Peyer's patch (tissue), 4 donors: Measurements from ENCODE around the gene SLC28A1.

ENCODE experiments used
- POLR2A ChIP-seq, 2 donors: fragments of 450-650 bp; IDR thresholded peaks; one replicate each; pipeline ENCODE4 v1.5.1; 2017; ENCODE audit warnings: antibody characterized with exemption in 2 of 2, mild to moderate bottlenecking in 2 of 2, moderate library complexity in 2 of 2
- TF ChIP-seq, protein P1 (sequence below), 6 experiments: fragments of 450-650 bp in 4 of 6; fragments of 200-600 bp in 2 of 6; sonication (generic) in 1 of 6; IDR thresholded peaks; one replicate each; pipeline ENCODE4 v1.5.1; 2017 to 2019; ENCODE audit warnings: antibody characterized with exemption in 6 of 6, mild to moderate bottlenecking in 3 of 6, moderate library complexity in 1 of 6

DNA sequence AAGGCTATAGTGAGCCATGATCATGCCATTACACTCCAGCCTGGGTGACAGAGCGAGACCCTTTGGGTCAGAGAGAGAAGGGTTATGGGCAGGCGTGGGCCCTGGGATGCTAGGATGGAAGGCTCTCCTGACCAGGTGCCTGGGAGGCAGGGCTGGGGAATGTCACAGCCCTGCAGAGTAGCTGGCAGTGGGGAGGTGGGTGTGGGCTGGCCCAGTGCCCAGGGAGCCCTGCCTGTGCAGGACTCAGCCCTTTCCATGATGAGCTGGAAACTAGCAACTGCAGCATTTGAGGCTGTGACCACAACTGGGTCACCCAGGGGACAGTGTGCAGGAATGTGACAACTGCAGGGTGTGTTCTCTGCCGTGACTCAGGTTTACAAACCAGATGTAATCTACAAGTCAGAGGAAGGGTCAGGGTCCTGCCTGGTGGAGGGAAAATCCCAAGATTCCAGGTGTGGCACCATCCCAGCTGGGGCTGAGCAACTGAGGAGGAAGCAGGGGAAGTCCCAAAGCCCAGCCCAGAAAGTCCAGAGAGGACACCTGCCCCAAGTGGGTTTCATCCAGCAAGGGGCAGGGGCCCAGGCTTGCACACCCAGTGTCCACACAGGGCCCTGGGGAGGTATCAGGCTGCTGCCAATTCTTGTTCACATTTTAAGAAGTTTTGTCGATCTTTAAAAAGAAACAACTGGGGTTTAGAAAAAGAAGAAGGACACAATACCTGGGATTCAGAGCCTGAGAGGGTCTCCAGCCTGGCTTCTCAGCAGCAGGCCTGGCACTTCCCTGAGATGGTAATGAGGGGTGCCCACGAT lies 45.5 kb downstream of the SLC28A1 start:
- peak in 1 of 2 donors; percentile 40 for TF ChIP-seq POLR2A (IDR thresholded peaks at IDR 0.05)
- TF ChIP-seq, protein P1, sequence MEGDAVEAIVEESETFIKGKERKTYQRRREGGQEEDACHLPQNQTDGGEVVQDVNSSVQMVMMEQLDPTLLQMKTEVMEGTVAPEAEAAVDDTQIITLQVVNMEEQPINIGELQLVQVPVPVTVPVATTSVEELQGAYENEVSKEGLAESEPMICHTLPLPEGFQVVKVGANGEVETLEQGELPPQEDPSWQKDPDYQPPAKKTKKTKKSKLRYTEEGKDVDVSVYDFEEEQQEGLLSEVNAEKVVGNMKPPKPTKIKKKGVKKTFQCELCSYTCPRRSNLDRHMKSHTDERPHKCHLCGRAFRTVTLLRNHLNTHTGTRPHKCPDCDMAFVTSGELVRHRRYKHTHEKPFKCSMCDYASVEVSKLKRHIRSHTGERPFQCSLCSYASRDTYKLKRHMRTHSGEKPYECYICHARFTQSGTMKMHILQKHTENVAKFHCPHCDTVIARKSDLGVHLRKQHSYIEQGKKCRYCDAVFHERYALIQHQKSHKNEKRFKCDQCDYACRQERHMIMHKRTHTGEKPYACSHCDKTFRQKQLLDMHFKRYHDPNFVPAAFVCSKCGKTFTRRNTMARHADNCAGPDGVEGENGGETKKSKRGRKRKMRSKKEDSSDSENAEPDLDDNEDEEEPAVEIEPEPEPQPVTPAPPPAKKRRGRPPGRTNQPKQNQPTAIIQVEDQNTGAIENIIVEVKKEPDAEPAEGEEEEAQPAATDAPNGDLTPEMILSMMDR (IDR thresholded peaks at IDR 0.05) = no peak
